ENCODE data around the gene ROPN1L. TPM values are rescaled to one million over a fixed set of nuclear protein-coding genes. Genes with fewer than 3 reads are reported as not detected.

ROPN1L gene
- total RNA-seq, 4 donors from 2014 or later, result 0.71 to 4.0 (median 1.0) TPM; not detected in 1

DNA sequence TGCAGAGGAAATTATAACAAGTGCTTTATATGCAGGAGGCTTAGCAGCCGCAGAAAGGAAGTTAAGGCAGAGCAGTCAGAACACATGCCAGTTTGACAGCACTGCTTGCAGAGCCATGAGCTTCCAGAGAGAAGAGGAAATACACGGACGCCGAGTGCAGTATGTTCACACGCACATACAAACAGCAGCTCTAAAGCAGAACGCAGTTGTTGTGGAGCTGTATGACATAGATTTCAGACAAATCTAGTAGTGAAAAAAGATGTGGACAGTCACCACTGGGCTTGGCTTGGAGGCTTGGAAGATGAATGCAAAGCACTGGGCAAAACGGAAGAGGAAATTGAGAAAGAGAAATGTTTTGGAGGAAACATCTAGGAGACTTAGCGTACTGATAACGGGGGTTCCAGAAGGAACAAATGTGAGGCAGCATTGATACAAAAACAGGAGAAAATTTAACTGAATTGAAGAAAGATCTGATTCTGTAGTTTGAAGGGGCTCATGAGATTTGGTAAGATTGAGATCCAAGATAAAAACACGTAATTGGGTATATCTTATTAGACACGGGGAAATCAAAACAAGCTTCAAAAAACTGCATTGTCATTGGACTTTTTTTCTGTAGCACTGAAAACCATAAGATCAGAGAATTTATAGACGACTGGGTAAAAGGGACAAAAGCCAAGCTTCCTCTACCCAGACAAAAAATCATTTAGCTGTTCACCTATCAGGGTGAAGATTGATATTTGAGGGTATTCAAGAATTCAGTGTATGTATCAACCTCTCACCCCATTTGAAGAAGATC lies 19.6 kb upstream of the ROPN1L start:
- WGBS, 2 donors, result 76 to 79% methylated on average over 12 of the region's 12 CpGs
- TF ChIP-seq, protein P1, sequence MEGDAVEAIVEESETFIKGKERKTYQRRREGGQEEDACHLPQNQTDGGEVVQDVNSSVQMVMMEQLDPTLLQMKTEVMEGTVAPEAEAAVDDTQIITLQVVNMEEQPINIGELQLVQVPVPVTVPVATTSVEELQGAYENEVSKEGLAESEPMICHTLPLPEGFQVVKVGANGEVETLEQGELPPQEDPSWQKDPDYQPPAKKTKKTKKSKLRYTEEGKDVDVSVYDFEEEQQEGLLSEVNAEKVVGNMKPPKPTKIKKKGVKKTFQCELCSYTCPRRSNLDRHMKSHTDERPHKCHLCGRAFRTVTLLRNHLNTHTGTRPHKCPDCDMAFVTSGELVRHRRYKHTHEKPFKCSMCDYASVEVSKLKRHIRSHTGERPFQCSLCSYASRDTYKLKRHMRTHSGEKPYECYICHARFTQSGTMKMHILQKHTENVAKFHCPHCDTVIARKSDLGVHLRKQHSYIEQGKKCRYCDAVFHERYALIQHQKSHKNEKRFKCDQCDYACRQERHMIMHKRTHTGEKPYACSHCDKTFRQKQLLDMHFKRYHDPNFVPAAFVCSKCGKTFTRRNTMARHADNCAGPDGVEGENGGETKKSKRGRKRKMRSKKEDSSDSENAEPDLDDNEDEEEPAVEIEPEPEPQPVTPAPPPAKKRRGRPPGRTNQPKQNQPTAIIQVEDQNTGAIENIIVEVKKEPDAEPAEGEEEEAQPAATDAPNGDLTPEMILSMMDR (IDR thresholded peaks at IDR 0.05), result no peak
- no peak for TF ChIP-seq POLR2A (IDR thresholded peaks at IDR 0.05)

DNA sequence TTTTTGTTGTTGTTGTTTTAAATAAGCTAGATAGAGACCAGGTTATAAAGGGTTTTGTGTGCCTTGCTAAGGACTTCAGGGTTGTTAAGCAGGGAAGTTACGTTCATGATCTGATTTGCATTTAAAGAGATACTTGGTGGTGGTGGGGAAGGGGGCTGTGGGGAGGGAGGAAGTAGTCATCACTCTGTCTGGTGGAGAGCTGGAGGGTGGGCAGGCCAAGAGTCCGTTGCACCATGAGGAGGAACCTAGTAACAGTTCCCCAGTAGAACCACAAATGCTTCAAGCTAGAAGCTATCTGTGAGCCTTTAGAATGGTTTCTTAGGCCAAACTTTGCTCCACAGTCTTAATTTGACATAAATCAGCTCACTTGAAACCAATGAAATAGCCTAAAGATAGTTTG lies 18.7 kb upstream of the ROPN1L start:
- 77 to 83% methylated on average over 2 of the region's 2 CpGs for WGBS, 2 donors
- no peak overlapping the region for H3K4me3 ChIP-seq (ENCODE audit: low read depth, poor library complexity, severe bottlenecking)
- DNase-seq (ENCODE audit: low spot score in 2 of 2), result no peak
- TF ChIP-seq, protein P1 (IDR thresholded peaks at IDR 0.05), result no peak
- TF ChIP-seq POLR2A (IDR thresholded peaks at IDR 0.05), result no peak
- intact Hi-C loops (cut with DNase I; ENCODE audit: low total_unique reads), result no loop called here

More for the DNA sequence above, 19.6 kb upstream of the ROPN1L start:
- no peak for DNase-seq (ENCODE audit: low spot score in 2 of 2)
- intact Hi-C loops (cut with DNase I; ENCODE audit: low total_unique reads), result no loop called here
- no peak overlapping the region for H3K4me3 ChIP-seq (ENCODE audit: low read depth, poor library complexity, severe bottlenecking)

DNA sequence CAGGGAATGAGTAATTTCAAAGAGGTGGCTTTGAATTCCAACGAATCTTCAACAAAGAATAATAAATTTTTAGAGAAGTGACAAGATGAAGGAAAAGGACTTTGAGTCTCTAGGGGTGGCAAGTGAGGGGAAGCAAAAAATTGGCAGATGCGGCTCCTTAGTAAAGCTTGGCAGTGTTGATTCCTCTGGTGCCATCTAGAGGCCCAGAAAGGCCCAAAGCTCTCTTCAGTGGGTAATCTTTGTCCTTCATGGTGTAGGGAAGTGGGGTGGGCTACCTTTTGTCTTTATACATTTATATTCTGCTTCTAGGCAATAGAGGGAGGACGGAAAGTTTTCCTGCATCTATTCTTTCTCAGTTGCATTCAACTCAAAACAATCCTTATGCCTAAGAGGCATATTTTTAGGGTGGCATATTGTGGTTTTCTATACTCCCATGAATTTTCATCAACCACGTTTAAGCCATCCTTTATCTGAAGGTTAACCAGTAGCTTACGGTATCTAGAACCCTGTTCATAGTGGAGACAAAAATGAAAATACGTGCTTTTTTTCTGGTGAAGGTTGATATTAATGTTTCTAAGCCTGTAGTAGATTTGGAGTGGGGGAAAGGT lies 17.5 kb upstream of the ROPN1L start:
- intact Hi-C loops (cut with DNase I; ENCODE audit: low total_unique reads), result no loop called here
- H3K4me3 ChIP-seq (ENCODE audit: low read depth, poor library complexity, severe bottlenecking), result no peak overlapping the region
- WGBS, 2 donors, result 74 to 75% methylated on average over 6 of the region's 6 CpGs
- TF ChIP-seq, protein P1 (IDR thresholded peaks at IDR 0.05), result no peak
- no peak for TF ChIP-seq POLR2A (IDR thresholded peaks at IDR 0.05)
- no peak for DNase-seq (ENCODE audit: low spot score in 2 of 2)

DNA sequence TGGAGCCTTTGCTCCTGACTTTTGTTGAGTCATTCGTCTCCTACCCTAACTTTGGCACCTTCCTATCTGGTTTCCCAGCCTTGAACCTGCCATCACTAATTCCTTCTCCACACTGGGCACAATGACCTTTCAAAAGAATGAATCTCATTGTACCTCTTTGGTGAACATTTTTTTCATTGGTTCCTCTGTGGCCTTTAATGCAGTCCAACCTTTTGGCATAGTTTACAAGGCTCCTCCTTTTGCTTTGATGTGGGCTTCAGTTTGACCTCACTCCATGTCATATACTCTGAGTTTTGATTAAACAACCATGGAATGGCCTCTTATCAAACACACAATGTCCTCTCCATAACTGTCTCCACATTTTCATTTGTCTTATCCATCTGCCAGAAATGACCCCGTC lies 14.5 kb upstream of the ROPN1L start:
- no peak overlapping the region for H3K4me3 ChIP-seq (ENCODE audit: low read depth, poor library complexity, severe bottlenecking)
- no peak for DNase-seq (ENCODE audit: low spot score in 2 of 2)
- intact Hi-C loops (cut with DNase I; ENCODE audit: low total_unique reads), result no loop called here
- TF ChIP-seq, protein P1 (IDR thresholded peaks at IDR 0.05), result no peak
- TF ChIP-seq POLR2A (IDR thresholded peaks at IDR 0.05), result no peak
- 86 to 92% methylated on average over 2 of the region's 2 CpGs for WGBS, 2 donors

DNA sequence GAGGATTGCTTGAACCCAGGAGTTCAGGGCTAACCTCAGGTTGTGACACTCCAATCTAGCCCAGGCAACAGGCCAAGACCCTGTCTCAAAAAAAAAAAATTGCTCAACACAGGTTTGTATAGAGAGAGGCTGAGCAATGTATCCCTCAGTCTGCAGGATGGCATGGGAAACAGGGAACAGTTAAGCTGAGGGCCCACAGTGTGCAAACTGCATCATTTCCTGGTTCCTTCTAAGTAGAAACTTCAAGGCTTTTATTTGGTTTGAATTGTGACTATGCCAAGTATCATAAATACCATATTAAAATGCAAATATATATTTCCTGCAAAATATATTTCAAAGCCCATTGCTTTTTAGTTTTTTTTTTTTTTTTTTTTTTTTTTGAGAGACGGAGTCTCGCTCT lies 13.7 kb upstream of the ROPN1L start:
- TF ChIP-seq, protein P1 (IDR thresholded peaks at IDR 0.05), result no peak
- intact Hi-C loops (cut with DNase I; ENCODE audit: low total_unique reads), result no loop called here
- H3K4me3 ChIP-seq (ENCODE audit: low read depth, poor library complexity, severe bottlenecking), result no peak overlapping the region
- 96 to 100% methylated on average over 2 of the region's 2 CpGs for WGBS, 2 donors
- DNase-seq (ENCODE audit: low spot score in 2 of 2), result no peak

All from lower leg skin (tissue), 4 donors.